Upper lobe of left lung (tissue), 4 donors: Measurements from ENCODE around the gene TMEM178B.

Experiments
- POLR2AphosphoS5 ChIP-seq, 2 donors: sonication (generic); formaldehyde crosslinking; IDR thresholded peaks; one replicate each; pipeline ENCODE4 v1.5.1; 2017; ENCODE audit warnings: antibody characterized with exemption in 2 of 2
- TF ChIP-seq, protein P1 (sequence below), 6 experiments: fragments of 450-650 bp in 4 of 6; fragments of 200-600 bp in 2 of 6; sonication (generic) in 2 of 6; IDR thresholded peaks; one replicate each; pipeline ENCODE4 v1.5.1; 2016 to 2019; ENCODE audit warnings: antibody characterized with exemption in 6 of 6

DNA sequence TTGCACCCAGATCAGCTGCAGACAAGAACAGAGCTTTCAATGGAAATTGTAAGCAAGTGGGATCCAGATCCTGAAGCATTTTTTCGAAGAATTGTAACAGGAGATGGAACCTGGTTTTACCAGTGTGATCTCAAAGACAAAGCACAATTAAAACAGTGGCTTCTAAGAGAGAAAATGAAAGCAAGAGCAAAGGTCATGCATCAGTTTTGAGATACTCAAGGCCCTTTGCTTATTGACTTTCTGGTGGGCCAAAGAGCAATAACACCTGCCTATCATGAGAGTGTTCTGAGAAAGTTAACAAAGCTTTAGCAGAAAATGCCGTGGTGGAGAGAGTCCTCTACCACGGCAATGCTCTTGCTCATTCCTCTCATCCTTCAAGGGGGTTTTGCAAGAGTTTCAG is 194.8 kb downstream of the TMEM178B start:
- TF ChIP-seq POLR2AphosphoS5 (IDR thresholded peaks at IDR 0.05) = no peak
- TF ChIP-seq, protein P1, sequence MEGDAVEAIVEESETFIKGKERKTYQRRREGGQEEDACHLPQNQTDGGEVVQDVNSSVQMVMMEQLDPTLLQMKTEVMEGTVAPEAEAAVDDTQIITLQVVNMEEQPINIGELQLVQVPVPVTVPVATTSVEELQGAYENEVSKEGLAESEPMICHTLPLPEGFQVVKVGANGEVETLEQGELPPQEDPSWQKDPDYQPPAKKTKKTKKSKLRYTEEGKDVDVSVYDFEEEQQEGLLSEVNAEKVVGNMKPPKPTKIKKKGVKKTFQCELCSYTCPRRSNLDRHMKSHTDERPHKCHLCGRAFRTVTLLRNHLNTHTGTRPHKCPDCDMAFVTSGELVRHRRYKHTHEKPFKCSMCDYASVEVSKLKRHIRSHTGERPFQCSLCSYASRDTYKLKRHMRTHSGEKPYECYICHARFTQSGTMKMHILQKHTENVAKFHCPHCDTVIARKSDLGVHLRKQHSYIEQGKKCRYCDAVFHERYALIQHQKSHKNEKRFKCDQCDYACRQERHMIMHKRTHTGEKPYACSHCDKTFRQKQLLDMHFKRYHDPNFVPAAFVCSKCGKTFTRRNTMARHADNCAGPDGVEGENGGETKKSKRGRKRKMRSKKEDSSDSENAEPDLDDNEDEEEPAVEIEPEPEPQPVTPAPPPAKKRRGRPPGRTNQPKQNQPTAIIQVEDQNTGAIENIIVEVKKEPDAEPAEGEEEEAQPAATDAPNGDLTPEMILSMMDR (IDR thresholded peaks at IDR 0.05) = no peak
